ENCODE results near the gene BMP8A. TPM values are rescaled to one million over a fixed set of nuclear protein-coding genes. Genes with fewer than 3 reads are reported as not detected.
"Not testable (repeated sequence)": the region's sequence is repeated elsewhere in the genome, so short reads cannot be mapped to it uniquely, and the experiment has no call there.

The BMP8A gene
- total RNA-seq, 1 experiment from 2014 or later, result 0.11 TPM

- TF ChIP-seq CTCF (conservative IDR thresholded peaks at IDR 0.05; ENCODE audit: low read depth, low read length), result no peak
- no peak for TF ChIP-seq EZH2 (IDR thresholded peaks at IDR 0.05; ENCODE audit: low read length, unreplicated experiment)
- no peak for TF ChIP-seq EZH2phosphoT487 (IDR thresholded peaks at IDR 0.05; ENCODE audit: borderline replicate concordance, low read length)
- no peaks in the 10 kb centered on the region for H3K9me2 ChIP-seq (replicated peaks; ENCODE audit: low read length)
- no peaks in the 10 kb centered on the region for H3K9me3 ChIP-seq (ENCODE audit: low read length)
- H3K79me2 ChIP-seq (ENCODE audit: low read length), result no peaks in the 10 kb centered on the region
- ChIA-PET CTCF (no interaction called here), POLR2A (ENCODE audit: unreplicated experiment) (no interaction called here)
- no peak for DNase-seq
- no peaks in the 10 kb centered on the region for H4K20me1 ChIP-seq (ENCODE audit: low read length)
- no peak for ATAC-seq
- H3K9ac ChIP-seq (ENCODE audit: low read length), result no peak overlapping the region
- no peak overlapping the region for H3K4me3 ChIP-seq (ENCODE audit: low read length)
- no peaks in the 10 kb centered on the region for H3K27me3 ChIP-seq (ENCODE audit: low read length)
- H3K4me1 ChIP-seq (ENCODE audit: insufficient read depth, low read length), result peaks cover 12% of the 10 kb centered on the region
- no peaks in the 10 kb centered on the region for H3F3A ChIP-seq (ENCODE audit: low read length, unreplicated experiment)
- H3K4me2 ChIP-seq (ENCODE audit: low read length), result no peak overlapping the region
- intact Hi-C loops (cut with micrococcal nuclease), result no loop called here
- H3K27ac ChIP-seq (ENCODE audit: low read length), result no peak overlapping the region
- BruUV-seq (replicated peaks), result no TSS peak
- no peak overlapping the region for H2AFZ ChIP-seq (ENCODE audit: low read length)
- H3K36me3 ChIP-seq (ENCODE audit: low read depth, low read length), result peaks cover 68% of the 10 kb centered on the region
These were observed 44.4 kb upstream of the BMP8A start for GRCh38 chr1:39446986-39447567.

GRCh38 chr1:39450041-39450440, 41.4 kb upstream of the BMP8A start:
- H3K27ac ChIP-seq (ENCODE audit: low read length); H2AFZ ChIP-seq (ENCODE audit: low read length); H3K4me3 ChIP-seq (ENCODE audit: low read length); CTCF ChIA-PET; POLR2A ChIA-PET (ENCODE audit: unreplicated experiment); H3K4me2 ChIP-seq (ENCODE audit: low read length); H3F3A ChIP-seq (ENCODE audit: low read length, unreplicated experiment); intact Hi-C loops (cut with micrococcal nuclease); H3K27me3 ChIP-seq (ENCODE audit: low read length); H3K9me2 ChIP-seq (replicated peaks; ENCODE audit: low read length); H3K79me2 ChIP-seq (ENCODE audit: low read length); H3K9ac ChIP-seq (ENCODE audit: low read length); BruUV-seq (replicated peaks); H3K9me3 ChIP-seq (ENCODE audit: low read length); ATAC-seq; DNase-seq; H4K20me1 ChIP-seq (ENCODE audit: low read length): not testable (repeated sequence)
- Histone ChIP-seq H3K36me3 (ENCODE audit: low read depth, low read length) (peaks cover 69% of the 10 kb centered on the region), H3K4me1 (ENCODE audit: insufficient read depth, low read length) (peaks cover 12% of the 10 kb centered on the region)

- Histone ChIP-seq H3K79me2 (ENCODE audit: low read length) (no peaks in the 10 kb centered on the region), H3K9me3 (ENCODE audit: low read length) (no peaks in the 10 kb centered on the region), H3K9ac (ENCODE audit: low read length) (peak overlapping the region; percentile 15; the same call in 1 of the 2 replicates), H3K4me3 (ENCODE audit: low read length) (no peak overlapping the region), H2AFZ (ENCODE audit: low read length) (no peak overlapping the region), H3F3A (ENCODE audit: low read length, unreplicated experiment) (no peaks in the 10 kb centered on the region), H3K27ac (ENCODE audit: low read length) (peak overlapping the region; percentile 69), H3K4me1 (ENCODE audit: insufficient read depth, low read length) (peaks cover 12% of the 10 kb centered on the region), H4K20me1 (ENCODE audit: low read length) (no peaks in the 10 kb centered on the region), H3K36me3 (ENCODE audit: low read depth, low read length) (peaks cover 69% of the 10 kb centered on the region), H3K27me3 (ENCODE audit: low read length) (no peaks in the 10 kb centered on the region), H3K4me2 (ENCODE audit: low read length) (peak overlapping the region; percentile 38; the same call in 1 of the 2 replicates), H3K9me2 (replicated peaks; ENCODE audit: low read length) (no peaks in the 10 kb centered on the region)
- intact Hi-C loops (cut with micrococcal nuclease), result no loop called here
- DNase-seq (peak; percentile 65), ATAC-seq (peak; percentile 86)
- CTCF ChIA-PET, result no interaction called here
- POLR2A ChIA-PET (ENCODE audit: unreplicated experiment), result no interaction called here
- no TSS peak for BruUV-seq (replicated peaks)
- no peak for TF ChIP-seq EZH2phosphoT487 (IDR thresholded peaks at IDR 0.05; ENCODE audit: borderline replicate concordance, low read length)
These were observed 40.4 kb upstream of the BMP8A start for GRCh38 chr1:39450956-39451606.

Measured in PC-3 (cell line).